IPS DF 4.7 (cell line): ENCODE measurements around the gene TP63.

Experiments used
- DNase-seq: peaks from one replicate; pipeline ENCODE4 v3.0.0-alpha.2; 2013; ENCODE audit warnings: low spot score; ENCODE audit errors: extremely low read depth

The TP63 gene

DNA sequence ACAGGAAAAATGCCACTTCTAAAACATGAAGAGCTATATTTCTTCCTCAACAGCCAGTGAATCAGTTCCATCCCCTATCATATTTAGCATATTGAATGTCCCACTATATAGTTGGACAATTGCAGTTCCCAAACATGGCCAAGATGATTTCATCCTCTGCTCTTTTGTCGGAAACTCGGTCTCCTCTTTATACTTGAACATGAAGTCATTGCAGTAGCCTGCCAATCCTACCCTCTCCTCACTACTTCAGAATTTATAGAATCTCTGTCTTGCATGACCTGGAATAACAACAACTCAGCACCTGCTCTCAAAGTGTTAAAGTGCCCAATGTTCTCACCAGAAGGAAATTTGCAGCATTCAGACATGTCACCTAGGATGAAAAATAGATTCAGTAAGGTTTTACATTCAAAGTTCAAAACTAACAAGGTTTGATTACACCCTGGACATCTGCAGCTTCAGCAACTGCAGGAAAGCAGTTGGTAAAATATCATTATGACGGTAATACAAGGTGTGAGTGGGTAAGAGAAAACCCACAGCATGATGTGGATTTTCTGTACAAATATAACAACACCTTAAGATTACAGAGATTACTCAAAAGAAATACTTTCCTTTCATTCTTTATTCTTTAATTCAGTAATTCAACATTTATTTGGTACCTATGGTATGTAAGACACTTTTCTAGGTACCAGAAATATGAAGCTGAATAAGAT is 52.5 kb downstream of the TP63 start:
- DNase-seq: no peak

DNA sequence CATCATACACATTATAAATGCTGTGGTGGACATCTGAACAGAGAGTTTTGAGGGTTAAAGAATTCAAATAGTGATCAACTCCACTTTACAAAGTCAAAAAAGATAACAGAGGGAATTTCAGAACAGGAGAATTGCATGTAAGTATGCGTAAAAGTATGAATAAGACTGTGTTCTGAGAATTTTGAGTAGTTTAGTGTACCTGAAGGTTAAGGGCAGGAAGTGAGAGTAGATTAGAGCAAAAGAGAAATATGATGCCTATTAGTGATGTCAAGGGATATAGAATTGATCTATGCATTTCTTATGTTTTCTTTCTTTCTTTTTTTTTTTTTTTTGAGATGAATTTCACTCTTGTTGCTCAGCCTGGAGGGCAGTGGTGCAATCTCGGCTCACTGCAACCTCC is 53.1 kb downstream of the TP63 start:
- no peak for DNase-seq

- no peak for DNase-seq
These were observed 54.1 kb downstream of the TP63 start for GRCh38 chr3:189685291-189685690.

DNA sequence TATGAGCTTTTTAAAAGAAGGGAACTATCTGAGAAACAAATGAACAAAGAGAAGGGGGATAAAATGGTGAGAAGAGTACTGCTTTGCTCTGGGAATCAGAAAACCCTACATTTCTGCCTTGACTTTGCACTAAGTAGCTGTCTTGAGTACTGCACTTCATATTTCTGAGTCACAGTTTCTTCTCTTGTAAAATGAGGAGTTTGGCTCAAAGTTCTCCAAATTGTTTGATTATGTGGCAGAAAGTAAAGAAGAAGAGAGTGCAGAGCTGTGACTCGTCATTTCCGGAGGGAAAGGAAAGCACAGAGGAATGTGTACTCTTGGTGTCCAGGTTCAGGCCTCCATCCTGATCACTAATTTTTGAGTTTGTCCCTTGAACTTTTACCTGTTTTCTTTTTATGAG is 54.7 kb downstream of the TP63 start:
- no peak for DNase-seq

GRCh38 chr3:189687475-189687874 is 56.3 kb downstream of the TP63 start:
- no peak for DNase-seq

GRCh38 chr3:189688262-189688661 is 57.1 kb downstream of the TP63 start:
- DNase-seq: no peak

- no peak for DNase-seq
These were observed 58.4 kb downstream of the TP63 start for GRCh38 chr3:189689625-189690024.

DNA sequence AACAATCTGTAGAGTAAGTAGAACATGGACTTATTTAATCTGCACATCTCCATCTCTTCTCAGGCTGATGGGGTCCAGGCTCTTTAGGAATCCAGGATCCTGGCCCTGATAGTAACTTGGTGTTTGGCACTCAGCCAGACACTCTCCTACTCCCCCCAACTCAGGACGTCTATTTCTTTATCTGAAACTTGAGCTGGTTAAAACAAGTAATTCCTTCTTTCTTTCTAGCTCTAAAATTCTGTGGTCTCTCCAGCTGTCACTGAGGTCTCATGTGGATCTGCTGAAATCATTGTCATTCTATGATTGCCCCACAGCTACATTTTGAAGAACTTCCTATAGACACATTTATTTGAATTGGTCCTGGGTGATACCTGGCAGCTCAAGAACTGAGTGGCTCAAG is 59.0 kb downstream of the TP63 start:
- DNase-seq: no peak

GRCh38 chr3:189690672-189691071 is 59.5 kb downstream of the TP63 start:
- DNase-seq: no peak

- DNase-seq: no peak
These were observed 64.2 kb downstream of the TP63 start for GRCh38 chr3:189695400-189695799.

DNA sequence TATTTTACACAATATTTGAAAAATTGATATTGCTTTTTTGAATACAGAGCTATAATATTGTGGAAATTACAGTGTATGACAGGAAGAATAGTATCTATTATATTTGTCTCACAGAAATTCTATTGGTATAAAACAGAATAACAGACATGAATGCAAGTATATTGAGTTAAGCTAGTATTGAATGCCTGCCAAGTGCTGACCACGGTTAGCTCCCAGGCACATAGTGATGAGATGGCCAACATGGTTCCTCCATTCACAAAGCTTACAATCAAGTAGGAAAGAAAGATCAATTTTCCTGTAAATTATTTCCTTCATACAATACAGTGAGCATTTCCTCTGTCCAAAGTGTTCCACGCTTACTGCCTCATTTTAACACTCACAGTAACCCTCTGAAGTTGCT is 67.6 kb downstream of the TP63 start:
- DNase-seq: no peak

DNA sequence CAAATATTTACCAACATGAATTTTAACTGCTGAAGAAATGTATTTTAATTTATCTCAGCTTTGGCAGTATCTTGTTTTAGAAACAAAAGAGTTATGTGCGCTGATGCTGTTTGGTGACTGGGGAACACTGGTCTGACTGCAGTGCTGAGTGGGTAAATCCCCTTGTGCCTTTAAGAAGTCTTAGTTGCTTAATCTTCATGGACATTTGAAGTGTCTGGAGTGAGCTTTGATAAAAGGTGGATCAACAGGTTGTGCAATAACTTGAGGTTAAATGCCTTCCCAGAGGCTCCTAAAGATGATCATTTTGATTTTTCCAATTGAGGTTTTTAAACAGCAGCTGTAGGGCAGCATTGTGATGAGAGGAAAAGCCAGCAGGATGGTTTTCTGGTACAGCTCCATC is 68.7 kb downstream of the TP63 start:
- no peak for DNase-seq

GRCh38 chr3:189702066-189702646 is 71.0 kb downstream of the TP63 start:
- no peak for DNase-seq

DNA sequence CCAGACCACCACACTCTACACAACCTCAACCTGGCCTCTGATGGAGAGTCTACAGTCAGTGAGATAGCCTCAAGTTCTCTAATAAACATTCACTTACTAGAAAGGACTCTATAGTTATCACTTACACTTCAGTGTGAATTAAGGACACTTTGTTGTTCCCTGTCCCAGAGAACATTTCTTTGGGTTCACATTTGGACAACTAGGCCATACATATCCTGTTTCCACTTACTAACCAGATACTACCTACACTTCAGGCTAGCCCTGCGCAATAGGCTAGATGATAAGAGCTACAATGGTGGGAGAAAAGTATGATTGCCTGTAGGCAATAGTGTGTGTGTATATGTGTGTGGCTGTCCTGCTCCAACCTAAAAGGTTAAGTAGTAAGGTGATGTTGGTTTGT is 72.7 kb downstream of the TP63 start:
- no peak for DNase-seq

DNA sequence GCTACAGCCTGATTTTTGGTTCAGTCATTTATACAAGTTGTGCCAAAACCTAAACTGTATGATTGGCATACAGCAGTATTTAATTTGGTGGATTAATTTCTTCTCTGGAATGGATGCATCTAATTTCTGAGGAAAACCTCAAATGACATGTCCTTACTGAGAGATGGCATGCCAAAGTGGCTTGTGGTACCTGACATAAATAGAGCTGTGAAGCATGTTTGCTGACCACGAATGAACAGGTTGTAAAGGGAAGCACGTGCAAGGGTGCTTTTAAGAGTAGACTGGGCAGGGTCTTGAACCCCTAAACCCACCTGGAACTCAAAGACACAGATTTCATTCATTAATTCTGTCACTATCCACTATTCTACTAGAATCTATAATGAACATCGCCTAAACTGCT is 77.2 kb downstream of the TP63 start:
- DNase-seq: no peak

DNA sequence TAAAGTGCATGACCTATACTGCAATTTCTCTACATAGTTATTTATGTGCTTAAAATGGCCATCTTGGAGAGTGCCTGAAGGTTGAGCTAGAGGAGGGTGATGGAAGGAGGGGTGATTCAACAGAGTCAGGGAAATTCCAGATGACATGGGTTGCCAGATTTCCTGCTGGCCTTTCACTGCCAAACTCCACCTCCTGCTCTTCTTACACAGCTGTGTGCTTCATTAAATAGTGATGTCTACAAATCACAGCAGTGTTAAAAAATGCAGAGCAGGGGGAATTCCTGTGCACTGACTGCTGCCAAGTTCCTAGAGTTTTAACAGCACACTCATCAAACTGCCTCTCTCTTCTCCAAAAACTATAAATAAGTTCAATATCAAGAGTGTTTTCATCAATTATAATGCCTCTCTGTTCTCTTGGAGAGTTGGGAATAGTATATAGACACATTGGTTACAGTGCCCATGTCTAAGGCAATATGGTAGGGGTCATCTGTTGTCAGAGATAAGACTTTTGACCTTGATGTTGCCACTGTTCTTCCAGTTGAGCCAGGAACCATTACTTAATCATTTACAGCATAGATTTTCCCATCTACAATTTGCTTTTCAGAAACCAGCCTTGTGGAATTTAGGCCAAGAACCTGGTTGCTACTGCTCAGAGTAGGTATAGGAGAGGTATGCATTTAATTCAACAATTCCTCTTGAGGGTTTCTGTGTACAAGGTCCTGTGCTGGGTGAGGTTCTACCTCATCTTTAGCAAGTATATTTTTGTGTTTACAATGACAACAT is 79.6 kb downstream of the TP63 start:
- DNase-seq: peak; percentile 14

DNA sequence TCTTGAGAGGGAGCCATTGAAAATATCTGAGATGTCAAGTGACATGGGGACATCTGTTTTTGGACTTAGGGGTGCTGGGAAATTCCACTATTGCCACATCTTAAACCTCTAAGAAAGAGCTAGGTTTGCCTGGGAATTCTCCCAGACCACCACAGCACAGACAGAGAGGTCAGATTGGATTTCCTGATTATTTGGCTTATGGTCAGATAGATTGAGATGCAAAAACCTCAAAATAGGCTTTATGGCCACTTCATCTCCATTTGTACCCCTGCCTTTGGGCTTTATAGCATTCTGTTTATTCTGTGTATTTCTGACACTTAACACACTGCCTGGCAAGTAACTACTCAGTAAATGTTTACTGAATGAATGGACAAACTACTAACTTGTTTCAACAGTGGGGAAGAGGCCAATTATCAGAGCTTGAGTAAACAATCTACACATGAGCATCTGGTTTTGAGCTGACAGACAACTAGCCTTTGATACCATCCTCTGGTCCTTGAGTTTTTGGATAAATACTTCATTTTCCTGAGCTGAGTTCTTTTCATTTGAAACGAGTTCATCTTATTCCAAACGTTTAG is 81.8 kb downstream of the TP63 start:
- DNase-seq: no peak

DNA sequence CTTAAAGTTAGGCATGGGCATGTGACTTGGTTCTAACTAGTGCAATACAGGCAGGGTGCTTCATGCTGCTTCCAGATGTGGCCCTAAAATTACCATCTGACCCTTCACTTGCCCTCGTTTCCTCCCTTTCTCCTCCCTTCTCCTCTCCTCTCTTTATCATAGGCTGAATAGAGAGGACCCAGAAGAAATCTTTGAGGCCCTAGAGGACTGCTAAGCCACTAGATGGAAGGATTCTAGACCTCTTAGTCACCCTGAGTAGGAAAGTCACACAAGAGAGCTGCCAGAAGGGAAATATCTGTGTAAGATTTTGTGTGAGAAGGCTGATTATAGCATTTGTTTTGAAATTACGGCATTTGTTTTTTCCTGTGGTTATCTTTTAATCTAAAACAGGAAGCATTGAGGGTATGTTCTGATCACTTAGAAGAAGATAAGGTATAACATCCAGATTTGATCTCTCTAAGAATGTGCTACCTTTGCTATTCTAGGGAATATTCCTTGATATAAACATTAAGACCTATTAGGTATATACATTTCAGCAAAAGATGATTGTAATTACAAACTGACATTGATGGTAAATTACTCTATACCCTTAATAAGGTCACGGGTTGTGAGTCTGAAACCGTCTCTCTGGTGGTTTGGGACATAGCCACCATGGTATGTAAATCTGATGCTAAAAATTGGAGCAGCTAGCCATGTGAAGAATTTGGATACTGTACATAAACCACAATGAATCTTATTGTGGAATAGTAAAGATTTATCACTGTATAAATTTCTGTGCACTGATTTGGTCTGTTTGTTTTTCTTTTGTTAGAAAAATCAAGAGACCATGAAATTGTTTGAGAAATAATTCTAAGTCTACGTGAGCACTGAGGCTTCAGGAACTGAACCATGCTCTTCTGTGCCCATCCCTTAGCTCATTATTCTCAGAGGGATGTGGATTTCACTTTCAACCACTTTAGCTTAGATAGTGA is 84.1 kb downstream of the TP63 start:
- no peak for DNase-seq

GRCh38 chr3:189718215-189718614 is 87.0 kb downstream of the TP63 start:
- no peak for DNase-seq

DNA sequence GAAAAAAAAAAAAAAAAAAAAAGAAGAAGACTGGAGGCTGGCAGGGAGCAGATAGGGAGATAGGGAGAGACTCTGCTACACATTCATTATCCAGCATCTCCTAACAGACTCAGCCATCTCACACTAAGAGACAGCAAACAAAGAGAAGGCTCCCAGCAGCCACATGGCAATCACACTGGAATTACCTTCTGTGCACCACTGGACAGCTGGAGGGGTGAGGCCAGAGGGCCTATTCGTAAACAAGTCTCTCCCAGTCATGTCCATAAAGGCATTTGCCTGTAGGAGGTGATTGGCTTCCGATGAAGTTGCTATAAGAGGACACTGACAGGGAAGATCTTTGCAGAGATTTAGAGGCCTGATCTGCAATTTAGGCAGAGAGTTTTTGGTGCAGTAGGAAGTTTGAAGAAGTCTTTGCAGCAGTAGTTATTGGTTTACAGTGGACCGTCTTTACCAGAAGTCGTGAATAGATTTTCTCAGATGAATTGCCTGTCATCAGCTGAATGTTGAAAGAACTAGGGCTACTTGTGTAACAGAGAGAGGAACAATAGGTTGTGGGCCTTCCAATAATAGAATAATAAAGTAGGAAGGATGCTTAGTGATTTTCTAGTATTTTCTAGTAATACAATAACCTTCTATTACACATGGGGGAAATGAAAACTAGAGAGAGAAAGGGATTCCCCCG is 89.7 kb downstream of the TP63 start:
- no peak for DNase-seq
